Measurements from ENCODE around the gene FLNB.

The FLNB gene

DNA sequence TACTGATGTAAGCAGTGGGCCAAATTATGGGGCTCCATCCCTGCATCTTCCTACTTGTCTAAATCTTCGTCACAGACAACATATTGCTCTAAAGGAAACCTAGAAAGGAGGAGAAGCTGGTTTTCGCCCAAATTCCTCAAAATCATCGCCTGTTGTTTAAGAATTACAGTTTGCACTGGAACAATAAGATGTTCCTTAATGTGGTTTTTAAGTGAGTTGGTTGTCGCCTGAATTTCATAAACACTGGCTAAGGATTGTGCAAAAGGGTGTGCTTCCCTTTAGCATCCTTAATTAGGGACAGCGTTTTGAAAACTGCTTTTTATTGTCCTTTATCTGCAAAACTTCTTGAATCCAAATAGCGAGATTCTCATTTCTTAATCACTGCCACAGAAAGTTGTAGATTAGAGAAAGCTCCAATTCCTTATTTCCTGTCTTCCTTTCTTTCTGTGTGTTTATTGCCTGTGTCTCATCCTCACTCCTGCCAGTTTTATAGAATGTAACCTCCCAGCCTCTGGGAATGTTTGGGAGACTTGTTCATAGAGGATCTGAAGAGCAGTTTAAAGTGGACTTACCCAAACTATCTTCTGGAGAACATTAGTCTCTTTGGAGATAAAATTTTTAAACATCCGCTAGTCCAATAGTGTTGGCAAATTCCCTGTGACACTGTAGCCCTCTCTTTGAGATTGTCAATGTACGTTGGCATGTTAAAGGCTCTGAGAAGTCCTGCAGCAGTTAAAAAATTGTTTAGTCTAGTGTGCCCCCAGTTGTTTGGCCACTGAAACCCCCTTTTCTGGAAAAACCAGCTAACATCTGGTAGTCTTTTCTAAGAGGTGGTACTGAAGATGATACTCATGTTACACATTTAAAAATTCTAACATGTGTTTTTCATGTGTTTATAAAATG, 50.4 kb downstream of the FLNB start:
- Histone ChIP-seq H3K27ac (peak overlapping the region; percentile 76), H3K4me3 (ENCODE audit: low read depth, low read length) (no peak overlapping the region), H3K27me3 (replicated peaks) (no peaks in the 10 kb centered on the region), H3K36me3 (replicated peaks) (peaks cover 9% of the 10 kb centered on the region)
- DNase-seq, result no peak
- TF ChIP-seq, protein P1, sequence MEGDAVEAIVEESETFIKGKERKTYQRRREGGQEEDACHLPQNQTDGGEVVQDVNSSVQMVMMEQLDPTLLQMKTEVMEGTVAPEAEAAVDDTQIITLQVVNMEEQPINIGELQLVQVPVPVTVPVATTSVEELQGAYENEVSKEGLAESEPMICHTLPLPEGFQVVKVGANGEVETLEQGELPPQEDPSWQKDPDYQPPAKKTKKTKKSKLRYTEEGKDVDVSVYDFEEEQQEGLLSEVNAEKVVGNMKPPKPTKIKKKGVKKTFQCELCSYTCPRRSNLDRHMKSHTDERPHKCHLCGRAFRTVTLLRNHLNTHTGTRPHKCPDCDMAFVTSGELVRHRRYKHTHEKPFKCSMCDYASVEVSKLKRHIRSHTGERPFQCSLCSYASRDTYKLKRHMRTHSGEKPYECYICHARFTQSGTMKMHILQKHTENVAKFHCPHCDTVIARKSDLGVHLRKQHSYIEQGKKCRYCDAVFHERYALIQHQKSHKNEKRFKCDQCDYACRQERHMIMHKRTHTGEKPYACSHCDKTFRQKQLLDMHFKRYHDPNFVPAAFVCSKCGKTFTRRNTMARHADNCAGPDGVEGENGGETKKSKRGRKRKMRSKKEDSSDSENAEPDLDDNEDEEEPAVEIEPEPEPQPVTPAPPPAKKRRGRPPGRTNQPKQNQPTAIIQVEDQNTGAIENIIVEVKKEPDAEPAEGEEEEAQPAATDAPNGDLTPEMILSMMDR (IDR thresholded peaks at IDR 0.05; ENCODE audit: low read depth, low read length, missing control alignments), result no peak
- in situ Hi-C loops (cut with HindIII; ENCODE audit: low pct_ligation_motif_present, low sequenced_read_pairs), result no loop called here

DNA sequence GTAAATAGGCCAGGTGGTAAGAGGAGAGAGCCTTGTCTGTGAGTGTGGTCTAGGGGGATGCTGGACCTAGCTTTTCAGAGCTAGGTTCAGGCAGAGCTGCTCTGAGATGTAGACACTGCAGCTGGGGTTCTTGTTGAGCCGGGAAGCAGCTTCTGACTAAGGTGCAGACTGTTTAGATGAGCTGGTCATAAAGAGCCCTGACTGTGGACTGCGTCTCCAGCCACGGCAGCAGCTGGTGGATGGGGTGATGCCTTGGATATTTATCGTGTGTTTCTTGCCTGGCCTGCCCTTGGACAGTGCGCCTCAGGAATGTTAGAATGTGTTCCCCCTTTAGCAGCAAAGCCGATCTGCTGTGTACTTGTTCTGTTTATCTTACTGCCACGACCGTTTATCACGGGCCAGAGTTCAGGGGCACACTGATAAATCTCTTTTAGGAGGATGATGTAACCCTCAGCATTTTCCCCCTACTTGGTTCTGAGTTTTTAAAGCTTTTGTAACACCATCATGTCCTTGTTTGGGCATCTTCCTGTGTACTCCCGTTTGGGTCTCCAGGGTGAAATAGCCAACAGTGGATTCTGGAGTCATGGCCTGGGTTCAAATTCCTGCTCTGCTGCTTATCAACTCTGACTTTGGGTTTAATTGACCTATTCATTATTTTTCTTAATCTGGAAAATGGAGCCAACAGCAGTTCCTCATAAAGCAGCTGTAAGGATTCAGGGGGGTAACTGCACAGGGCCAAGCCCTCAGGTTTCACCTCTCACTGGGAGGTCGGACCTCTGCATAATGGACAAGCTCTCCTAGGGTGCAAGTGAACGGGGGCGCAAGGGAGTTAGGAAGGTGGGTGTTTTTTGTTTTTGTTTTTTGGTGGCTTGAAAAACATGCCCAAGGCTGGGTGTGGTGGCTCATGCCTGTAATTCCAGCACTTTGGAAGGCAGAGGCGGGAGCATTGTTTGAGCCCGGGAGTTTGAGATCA, 51.4 kb downstream of the FLNB start:
- peak overlapping the region; percentile 76 for H3K27ac ChIP-seq
- H3K27me3 ChIP-seq (replicated peaks), result no peaks in the 10 kb centered on the region
- DNase-seq, result peak; percentile 90

GRCh38 chr3:58062472-58062871, 54.2 kb downstream of the FLNB start:
- DNase-seq, result no peak
- TF ChIP-seq, protein P1 (IDR thresholded peaks at IDR 0.05; ENCODE audit: low read depth, low read length, missing control alignments), result no peak
- Histone ChIP-seq H3K4me3 (ENCODE audit: low read depth, low read length) (no peak overlapping the region), H3K27ac (no peak overlapping the region), H3K36me3 (replicated peaks) (no peaks in the 10 kb centered on the region), H3K27me3 (replicated peaks) (no peaks in the 10 kb centered on the region)
- in situ Hi-C loops (cut with HindIII; ENCODE audit: low pct_ligation_motif_present, low sequenced_read_pairs), result no loop called here

More for the DNA sequence above, 51.4 kb downstream of the FLNB start:
- peaks cover 9% of the 10 kb centered on the region for H3K36me3 ChIP-seq (replicated peaks)
- in situ Hi-C loops (cut with HindIII; ENCODE audit: low pct_ligation_motif_present, low sequenced_read_pairs), result no loop called here
- TF ChIP-seq, protein P1 (IDR thresholded peaks at IDR 0.05; ENCODE audit: low read depth, low read length, missing control alignments), result no peak
- H3K4me3 ChIP-seq (ENCODE audit: low read depth, low read length), result no peak overlapping the region

- peak overlapping the region; percentile 4 for H3K27ac ChIP-seq
- H3K27me3 ChIP-seq (replicated peaks), result no peaks in the 10 kb centered on the region
- peak; percentile 64 for DNase-seq
- TF ChIP-seq, protein P1 (IDR thresholded peaks at IDR 0.05; ENCODE audit: low read depth, low read length, missing control alignments), result no peak
- in situ Hi-C loops (cut with HindIII; ENCODE audit: low pct_ligation_motif_present, low sequenced_read_pairs), result no loop called here
- H3K4me3 ChIP-seq (ENCODE audit: low read depth, low read length), result no peak overlapping the region
- H3K36me3 ChIP-seq (replicated peaks), result no peaks in the 10 kb centered on the region
Measured at GRCh38 chr3:58063022-58063815, 55.0 kb downstream of the FLNB start.

- H3K27ac ChIP-seq, result peak overlapping the region; percentile 10
- in situ Hi-C loops (cut with HindIII; ENCODE audit: low pct_ligation_motif_present, low sequenced_read_pairs), result no loop called here
- DNase-seq, result no peak
Measured at GRCh38 chr3:58064923-58065638, 56.9 kb downstream of the FLNB start.

More at GRCh38 chr3:58064923-58065638, 56.9 kb downstream of the FLNB start:
- Histone ChIP-seq H3K36me3 (replicated peaks) (no peaks in the 10 kb centered on the region), H3K27me3 (replicated peaks) (no peaks in the 10 kb centered on the region), H3K4me3 (ENCODE audit: low read depth, low read length) (no peak overlapping the region)
- TF ChIP-seq, protein P1 (IDR thresholded peaks at IDR 0.05; ENCODE audit: low read depth, low read length, missing control alignments), result no peak
